HCT116 (cell line): Measurements from ENCODE around the gene FAN1. TPM values are rescaled to one million over a fixed set of nuclear protein-coding genes. Genes with fewer than 3 reads are reported as not detected.

Experiments
- ATAC-seq: fragments of 200-7000 bp; cut with Tn5 transposase; 2 replicates; pipeline ENCODE4 v1.9.1; 2020; ENCODE audit warnings: mild to moderate bottlenecking, moderate library complexity
- BruUV-seq: library from RNA; stranded (reverse); fragments of 400-500 nt; replicated peaks from 2 replicates; lab custom pipeline; 2021; lab: Mats Ljungman, UMichigan
- CTCF ChIA-PET: fragments of 300-600 bp; sonication (Branson Sonifier 250); formaldehyde crosslinking; loops from one replicate; lab custom pipeline; 2021; ENCODE audit warnings: antibody characterized with exemption; lab: Charles Lee
- POLR2A ChIA-PET: fragments of 300-600, 350-600 bp; sonication (Branson Sonifier 250); formaldehyde crosslinking; loops from one replicate; lab custom pipeline; 2021; ENCODE audit warnings: antibody characterized with exemption; lab: Charles Lee
- RAD21 ChIA-PET, 2 experiments: fragments of 300-600 bp; sonication (Branson Sonifier 250); formaldehyde crosslinking; loops; one replicate each; lab custom pipeline; 2023; ENCODE audit warnings: low total read pairs in 2 of 2; ENCODE audit not compliant: uncharacterized antibody in 2 of 2, unreplicated experiment in 2 of 2, low non-redundant PET in 1 of 2; lab: Charles Lee
- DNase-seq: peaks from one replicate; pipeline ENCODE4 v3.0.0-alpha.2; 2010; ENCODE audit warnings: low read depth, low spot score
- H2AFZ ChIP-seq: fragments of 200-600 bp; shearing (Covaris generic), sonication (generic); 2 replicates; pipeline ENCODE4 v1.6.1; 2017; ENCODE audit warnings: low read depth, mixed run types, mixed read lengths, antibody characterized with exemption, low read length; ENCODE audit not compliant: poor library complexity, severe bottlenecking
- H3K27ac ChIP-seq: 2 replicates; pipeline ENCODE4 v1.5.1; 2012; ENCODE audit warnings: low read depth, low read length
- H3K27me3 ChIP-seq: fragments of 200-600 bp; sonication (generic); 2 replicates; pipeline ENCODE4 v1.6.1; 2016; ENCODE audit warnings: mixed run types, low read length, mixed read lengths; ENCODE audit not compliant: insufficient read depth
- H3K36me3 ChIP-seq, 2 experiments: fragments of 200-500 bp in 1 of 2; fragments of 200-600 bp in 1 of 2; sonication (Bioruptor generic) in 1 of 2; sonication (generic) in 1 of 2; 2 replicates each; pipeline versions ENCODE4 v1.5.1 to v1.6.1; 2014 to 2016; ENCODE audit warnings: low read length in 2 of 2, inconsistent platforms in 1 of 2, mixed read lengths in 1 of 2, mixed run types in 1 of 2; ENCODE audit not compliant: insufficient read depth in 2 of 2, control insufficient read depth in 1 of 2
- H3K4me1 ChIP-seq, 2 experiments: fragments of 200-600 bp in 1 of 2; sonication (generic) in 1 of 2; 2 replicates each; pipeline versions ENCODE4 v1.5.1 to v1.6.1; 2012 to 2017; ENCODE audit warnings: low read length in 2 of 2, inconsistent platforms in 1 of 2, mild to moderate bottlenecking in 1 of 2, mixed read lengths in 1 of 2, mixed run types in 1 of 2, moderate library complexity in 1 of 2; ENCODE audit not compliant: insufficient read depth in 2 of 2, control insufficient read depth in 1 of 2
- H3K4me2 ChIP-seq: fragments of 200-600 bp; sonication (generic); 2 replicates; pipeline ENCODE4 v1.6.1; 2017; ENCODE audit warnings: mixed run types, low read length, mixed read lengths
- H3K4me3 ChIP-seq, 2 experiments: fragments of 200-600 bp in 1 of 2; sonication (generic) in 1 of 2; replicated peaks in 1 of 2; 2 replicates each; pipeline ENCODE4 v1.5.1; 2011 to 2016; ENCODE audit warnings: low read length in 2 of 2, control low read depth in 1 of 2, low read depth in 1 of 2, mild to moderate bottlenecking in 1 of 2, mixed read lengths in 1 of 2, mixed run types in 1 of 2
- H3K79me2 ChIP-seq: fragments of 200-600 bp; sonication (generic); 2 replicates; pipeline ENCODE4 v1.6.1; 2017; ENCODE audit warnings: mild to moderate bottlenecking, mixed run types, low read length, moderate library complexity, mixed read lengths; ENCODE audit not compliant: insufficient read depth
- H3K9ac ChIP-seq: fragments of 200-600 bp; sonication (generic); 2 replicates; pipeline ENCODE4 v1.6.1; 2016; ENCODE audit warnings: low read length, mixed read lengths
- H3K9me2 ChIP-seq: fragments of 200-600 bp; sonication (generic), shearing (Covaris generic); 2 replicates; pipeline ENCODE4 v1.6.1; 2017; ENCODE audit warnings: mixed run types, mild to moderate bottlenecking, moderate library complexity; ENCODE audit not compliant: insufficient read depth
- H3K9me3 ChIP-seq, 2 experiments: fragments of 200-500 bp in 1 of 2; fragments of 200-600 bp in 1 of 2; sonication (Bioruptor generic) in 1 of 2; sonication (generic) in 1 of 2; 2 replicates each; pipeline ENCODE4 v1.6.1; 2014 to 2017; ENCODE audit warnings: low read length in 2 of 2, mixed read lengths in 2 of 2, inconsistent platforms in 1 of 2, low read depth in 1 of 2, mild to moderate bottlenecking in 1 of 2, mixed run types in 1 of 2, moderate library complexity in 1 of 2; ENCODE audit not compliant: control insufficient read depth in 1 of 2, insufficient read depth in 1 of 2
- H4K20me1 ChIP-seq: fragments of 200-600 bp; sonication (generic), shearing (Covaris generic); 2 replicates; pipeline ENCODE4 v1.6.1; 2017; ENCODE audit warnings: mixed run types, mild to moderate bottlenecking, moderate library complexity; ENCODE audit not compliant: insufficient read depth
- CBX3 ChIP-seq: IDR thresholded peaks from 2 replicates; pipeline ENCODE4 v1.6.1; 2012; ENCODE audit warnings: low read depth
- CTCF ChIP-seq, 3 experiments: fragments of 200-600 bp in 1 of 3; sonication (generic) in 1 of 3; IDR thresholded peaks in 2 of 3; conservative IDR thresholded peaks in 1 of 3; 2 replicates each; pipeline ENCODE4 v1.5.1; 2012 to 2017; ENCODE audit warnings: low read depth in 2 of 3, low read length in 2 of 3, antibody characterized with exemption in 1 of 3, borderline replicate concordance in 1 of 3, control low read depth in 1 of 3, mild to moderate bottlenecking in 1 of 3, mixed read lengths in 1 of 3, mixed run types in 1 of 3, moderate library complexity in 1 of 3; ENCODE audit not compliant: insufficient read depth in 1 of 3
- ELF1 ChIP-seq: IDR thresholded peaks from 2 replicates; pipeline ENCODE4 v1.6.1; 2012; ENCODE audit warnings: low read depth, borderline replicate concordance
- JUND ChIP-seq: IDR thresholded peaks from 2 replicates; pipeline ENCODE4 v1.6.1; 2012
- POLR2A ChIP-seq: IDR thresholded peaks from 2 replicates; pipeline ENCODE4 v1.7.0; 2011; ENCODE audit warnings: borderline replicate concordance; ENCODE audit not compliant: insufficient read depth, insufficient read length; ENCODE audit errors: extremely low read depth
- POLR2AphosphoS5 ChIP-seq: IDR thresholded peaks from 2 replicates; pipeline ENCODE4 v1.6.1; 2011; ENCODE audit warnings: mild to moderate bottlenecking, low read depth, low read length, moderate library complexity
- RAD21 ChIP-seq: IDR thresholded peaks from 2 replicates; pipeline ENCODE4 v1.6.1; 2012; ENCODE audit warnings: low read depth, mild to moderate bottlenecking
- REST ChIP-seq: IDR thresholded peaks from 2 replicates; pipeline ENCODE4 v1.6.1; 2012; ENCODE audit warnings: low read depth
- SRF ChIP-seq: IDR thresholded peaks from 2 replicates; pipeline ENCODE4 v1.6.1; 2012; ENCODE audit warnings: low read depth
- TCF7L2 ChIP-seq: IDR thresholded peaks from 2 replicates; pipeline ENCODE4 v1.7.0; 2011; ENCODE audit warnings: borderline replicate concordance, inconsistent platforms; ENCODE audit not compliant: insufficient read depth, insufficient read length; ENCODE audit errors: extremely low read depth
- YY1 ChIP-seq: IDR thresholded peaks from 2 replicates; pipeline ENCODE4 v1.6.1; 2011; ENCODE audit warnings: low read length, low read depth, moderate library complexity, mild to moderate bottlenecking; ENCODE audit not compliant: insufficient replicate concordance; ENCODE audit errors: extremely low read depth
- ZFX ChIP-seq: fragments of 450-650 bp; IDR thresholded peaks from 2 replicates; pipeline ENCODE4 v1.6.1; 2017
- intact Hi-C: fragments of 100-400 bp; cut with micrococcal nuclease; formaldehyde crosslinking; loops from 2 replicates; pipeline ENCODE4 v1.10.0; 2022
- total RNA-seq: library from RNA; stranded (reverse); gene quantifications from one replicate; pipeline ENCODE4 v1.2.1, GENCODE V29; 2021; ENCODE audit not compliant: unreplicated experiment

The FAN1 gene
- total RNA-seq, 1 experiment from 2014 or later = 17.4 TPM

DNA sequence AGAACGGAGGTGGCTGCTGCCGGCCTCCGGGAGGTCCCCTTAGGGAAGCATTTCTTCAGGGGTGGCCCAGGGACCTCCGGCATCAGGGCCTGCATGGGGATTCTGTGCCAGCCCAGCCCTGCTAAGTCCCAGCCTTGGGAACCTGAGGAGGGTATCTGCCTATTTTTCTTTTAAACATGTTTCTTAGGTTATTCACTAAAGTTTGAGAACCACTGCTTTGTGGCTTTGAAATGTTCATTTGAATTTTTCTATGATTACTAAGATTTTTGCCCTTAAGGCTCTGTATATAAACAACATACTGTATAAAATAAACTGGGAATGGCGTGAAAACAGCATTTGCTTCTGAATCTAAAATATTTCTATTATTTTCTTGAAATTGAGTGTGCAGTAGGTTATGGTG lies 24.4 kb downstream of the FAN1 start (continued):
- TF ChIP-seq REST (no peak), RAD21 (no peak)

GRCh38 chr15:30929064-30929669 lies 25.5 kb downstream of the FAN1 start:
- no peak overlapping the region for H2AFZ ChIP-seq
- ChIA-PET RAD21 (no interaction called here), CTCF (no interaction called here), POLR2A (no interaction called here)
- H3K4me1 ChIP-seq = no peaks in the 10 kb centered on the region
- no peaks in the 10 kb centered on the region for H4K20me1 ChIP-seq
- H3K27me3 ChIP-seq = no peaks in the 10 kb centered on the region
- DNase-seq (no peak), ATAC-seq (no peak)
- no peaks in the 10 kb centered on the region for H3K9me3 ChIP-seq
- H3K36me3 ChIP-seq = peaks cover 26 to 32% of the 10 kb centered on the region in 2 experiments
- BruUV-seq = no TSS peak
- intact Hi-C loops = no loop called here
- no peaks in the 10 kb centered on the region for H3K9me2 ChIP-seq
- TF ChIP-seq JUND (no peak), SRF (no peak), REST (no peak), ELF1 (no peak), POLR2AphosphoS5 (no peak), TCF7L2 (no peak), CBX3 (no peak), ZFX (no peak), POLR2A (no peak), RAD21 (no peak), CTCF (IDR thresholded peaks at IDR 0.05 in 2 of 3, conservative IDR thresholded peaks at IDR 0.05 in 1 of 3; ENCODE audit: borderline replicate concordance in 1 of 3, insufficient read depth in 1 of 3, low read depth in 2 of 3, low read length in 2 of 3) (no peak), YY1 (no peak)
- H3K4me2 ChIP-seq = no peak overlapping the region
- no peaks in the 10 kb centered on the region for H3K79me2 ChIP-seq
- H3K27ac ChIP-seq = no peak overlapping the region
- H3K4me3 ChIP-seq = no peak overlapping the region
- H3K9ac ChIP-seq = no peak overlapping the region
